Measurements from ENCODE around the gene HTRA3.

HTRA3 gene

DNA sequence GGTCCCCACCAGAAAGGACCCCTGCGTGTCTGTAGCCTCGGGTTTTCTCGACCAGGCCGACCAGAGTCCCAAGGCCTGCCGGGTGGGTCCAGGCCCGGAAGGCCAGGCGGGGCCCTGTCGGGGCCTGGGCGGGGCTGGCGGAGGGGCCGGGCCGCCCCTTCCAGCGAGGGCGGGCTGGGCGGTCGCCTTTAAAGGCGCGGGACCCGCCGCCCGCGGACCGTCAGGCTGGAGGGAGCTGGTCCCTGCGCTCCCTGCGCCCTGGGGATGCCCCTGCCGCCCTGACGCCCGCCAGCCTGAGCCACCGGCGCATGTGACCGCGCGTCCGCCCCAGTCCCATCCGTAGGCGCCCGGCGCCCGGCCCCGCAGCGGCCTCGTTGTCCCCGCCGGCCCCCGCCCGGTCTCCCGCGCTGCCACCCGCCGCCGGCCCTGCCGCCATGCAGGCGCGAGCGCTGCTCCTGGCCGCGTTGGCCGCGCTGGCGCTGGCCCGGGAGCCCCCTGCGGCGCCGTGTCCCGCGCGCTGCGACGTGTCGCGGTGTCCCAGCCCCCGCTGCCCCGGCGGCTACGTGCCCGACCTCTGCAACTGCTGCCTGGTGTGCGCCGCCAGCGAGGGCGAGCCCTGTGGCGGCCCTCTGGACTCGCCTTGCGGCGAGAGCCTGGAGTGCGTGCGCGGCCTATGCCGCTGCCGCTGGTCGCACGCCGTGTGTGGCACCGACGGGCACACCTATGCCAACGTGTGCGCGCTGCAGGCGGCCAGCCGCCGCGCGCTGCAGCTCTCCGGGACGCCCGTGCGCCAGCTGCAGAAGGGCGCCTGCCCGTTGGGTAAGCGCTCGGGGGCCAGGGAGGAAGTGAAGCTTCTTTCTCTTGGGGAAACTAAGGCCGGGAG is at the start of gene HTRA3:
Gene HTRA3 (plus strand): TSS at position 220 of the 883 bp plus-strand sequence. CDS start 215 bp downstream, at position 435.
- H3K27ac ChIP-seq, result no peak within 1 kb of the TSS
- in situ Hi-C loops (cut with HindIII; ENCODE audit: low pct_ligation_motif_present, low sequenced_read_pairs), result loop anchor here (25.0 kb wide), 1 partner anchor 143 kb away; no protein-coding TSS in a partner anchor
- no peak for DNase-seq
- TF ChIP-seq, protein P1, sequence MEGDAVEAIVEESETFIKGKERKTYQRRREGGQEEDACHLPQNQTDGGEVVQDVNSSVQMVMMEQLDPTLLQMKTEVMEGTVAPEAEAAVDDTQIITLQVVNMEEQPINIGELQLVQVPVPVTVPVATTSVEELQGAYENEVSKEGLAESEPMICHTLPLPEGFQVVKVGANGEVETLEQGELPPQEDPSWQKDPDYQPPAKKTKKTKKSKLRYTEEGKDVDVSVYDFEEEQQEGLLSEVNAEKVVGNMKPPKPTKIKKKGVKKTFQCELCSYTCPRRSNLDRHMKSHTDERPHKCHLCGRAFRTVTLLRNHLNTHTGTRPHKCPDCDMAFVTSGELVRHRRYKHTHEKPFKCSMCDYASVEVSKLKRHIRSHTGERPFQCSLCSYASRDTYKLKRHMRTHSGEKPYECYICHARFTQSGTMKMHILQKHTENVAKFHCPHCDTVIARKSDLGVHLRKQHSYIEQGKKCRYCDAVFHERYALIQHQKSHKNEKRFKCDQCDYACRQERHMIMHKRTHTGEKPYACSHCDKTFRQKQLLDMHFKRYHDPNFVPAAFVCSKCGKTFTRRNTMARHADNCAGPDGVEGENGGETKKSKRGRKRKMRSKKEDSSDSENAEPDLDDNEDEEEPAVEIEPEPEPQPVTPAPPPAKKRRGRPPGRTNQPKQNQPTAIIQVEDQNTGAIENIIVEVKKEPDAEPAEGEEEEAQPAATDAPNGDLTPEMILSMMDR (IDR thresholded peaks at IDR 0.05; ENCODE audit: low read depth, low read length, missing control alignments), result no peak
- H3K36me3 ChIP-seq (replicated peaks), result no peaks in the 10 kb centered on the region
- peaks cover 6% of the 10 kb centered on the region for H3K27me3 ChIP-seq (replicated peaks)
- peak within 1 kb of the TSS; percentile 24 for H3K4me3 ChIP-seq (ENCODE audit: low read depth, low read length)

DNA sequence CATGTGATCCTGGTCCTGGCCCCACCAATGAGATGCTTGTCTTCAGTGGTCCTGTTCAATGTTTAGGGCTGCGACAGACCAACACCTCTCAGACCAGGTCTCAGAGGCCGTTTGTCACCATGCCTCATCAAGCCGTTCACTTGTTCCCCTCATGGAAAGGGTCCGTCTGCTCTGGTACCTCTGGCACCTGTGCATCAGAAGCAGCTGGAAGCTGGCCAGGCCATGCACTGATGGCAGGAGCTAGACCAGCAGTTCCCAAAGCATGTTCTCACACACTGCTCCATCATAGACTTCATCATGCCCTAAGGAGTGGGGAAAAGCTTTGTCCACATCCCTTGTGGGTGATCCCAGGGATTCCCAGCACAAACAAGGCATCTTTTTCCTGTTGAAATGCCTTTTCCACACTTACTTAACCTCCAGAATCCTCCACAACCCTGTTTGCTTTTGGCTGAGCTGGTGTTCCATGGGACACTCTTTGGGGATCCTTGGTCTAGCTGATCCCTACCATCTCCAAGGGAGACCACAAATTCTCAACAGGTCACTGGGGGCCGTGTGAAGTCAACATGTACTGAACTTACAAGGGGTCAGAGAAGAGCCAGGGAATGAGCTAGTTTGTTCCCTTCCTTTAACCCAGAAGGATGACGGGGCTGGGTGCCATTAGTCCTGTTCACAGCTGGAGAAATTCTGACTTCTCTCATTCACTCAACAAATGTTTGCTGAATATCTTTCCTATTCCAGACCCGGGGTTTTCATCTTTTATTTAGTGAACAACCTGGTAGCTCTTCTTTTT is 48.7 kb upstream of the HTRA3 start:
- peaks cover 2% of the 10 kb centered on the region for H3K36me3 ChIP-seq (replicated peaks)
- no peak overlapping the region for H3K27ac ChIP-seq
- no peaks in the 10 kb centered on the region for H3K27me3 ChIP-seq (replicated peaks)
- no peak overlapping the region for H3K4me3 ChIP-seq (ENCODE audit: low read depth, low read length)
- TF ChIP-seq, protein P1 (IDR thresholded peaks at IDR 0.05; ENCODE audit: low read depth, low read length, missing control alignments), result no peak
- in situ Hi-C loops (cut with HindIII; ENCODE audit: low pct_ligation_motif_present, low sequenced_read_pairs), result no loop called here
- DNase-seq, result no peak

DNA sequence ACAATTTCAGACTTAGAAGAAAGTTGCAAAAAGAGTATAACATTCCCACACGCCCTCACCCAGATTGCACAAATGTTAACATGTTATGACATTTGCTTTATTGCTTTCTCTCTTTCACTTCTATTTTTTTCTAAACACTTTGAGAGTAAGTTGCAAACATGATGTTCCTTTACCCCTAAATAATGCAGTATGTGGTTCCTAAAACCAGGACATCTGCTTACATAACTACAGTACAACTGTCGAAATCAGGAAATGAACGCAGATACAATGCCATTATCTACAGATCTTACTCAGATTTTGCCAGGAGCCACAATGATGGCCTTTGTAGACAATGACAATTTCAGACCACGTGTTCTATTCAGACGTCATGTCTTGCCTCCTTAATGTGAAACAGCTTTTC is 48.1 kb upstream of the HTRA3 start:
- in situ Hi-C loops (cut with HindIII; ENCODE audit: low pct_ligation_motif_present, low sequenced_read_pairs), result no loop called here
- TF ChIP-seq, protein P1 (IDR thresholded peaks at IDR 0.05; ENCODE audit: low read depth, low read length, missing control alignments), result no peak
- Histone ChIP-seq H3K36me3 (replicated peaks) (peaks cover 2% of the 10 kb centered on the region), H3K27ac (no peak overlapping the region), H3K4me3 (ENCODE audit: low read depth, low read length) (no peak overlapping the region), H3K27me3 (replicated peaks) (no peaks in the 10 kb centered on the region)
- DNase-seq, result no peak

DNA sequence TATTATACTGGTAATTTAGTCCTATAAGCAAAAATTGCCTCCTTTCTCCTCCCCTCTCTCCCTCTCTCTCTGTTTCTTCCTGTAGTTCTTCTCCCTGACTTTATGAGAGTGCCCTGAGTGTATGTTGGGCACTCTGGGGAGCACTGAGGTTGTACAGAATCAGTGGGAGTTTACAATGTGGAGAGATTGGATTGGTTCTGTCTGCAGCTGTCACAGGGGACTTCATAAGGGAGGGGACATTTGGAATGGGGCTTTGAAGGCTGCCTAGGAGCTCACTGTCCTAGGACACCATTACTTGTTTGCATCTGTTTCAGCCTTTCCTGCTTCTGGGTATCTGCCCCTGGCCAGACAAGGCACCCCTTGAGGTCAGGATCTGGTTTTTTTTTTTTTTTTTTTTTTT is 47.6 kb upstream of the HTRA3 start:
- no peak overlapping the region for H3K27ac ChIP-seq

DNA sequence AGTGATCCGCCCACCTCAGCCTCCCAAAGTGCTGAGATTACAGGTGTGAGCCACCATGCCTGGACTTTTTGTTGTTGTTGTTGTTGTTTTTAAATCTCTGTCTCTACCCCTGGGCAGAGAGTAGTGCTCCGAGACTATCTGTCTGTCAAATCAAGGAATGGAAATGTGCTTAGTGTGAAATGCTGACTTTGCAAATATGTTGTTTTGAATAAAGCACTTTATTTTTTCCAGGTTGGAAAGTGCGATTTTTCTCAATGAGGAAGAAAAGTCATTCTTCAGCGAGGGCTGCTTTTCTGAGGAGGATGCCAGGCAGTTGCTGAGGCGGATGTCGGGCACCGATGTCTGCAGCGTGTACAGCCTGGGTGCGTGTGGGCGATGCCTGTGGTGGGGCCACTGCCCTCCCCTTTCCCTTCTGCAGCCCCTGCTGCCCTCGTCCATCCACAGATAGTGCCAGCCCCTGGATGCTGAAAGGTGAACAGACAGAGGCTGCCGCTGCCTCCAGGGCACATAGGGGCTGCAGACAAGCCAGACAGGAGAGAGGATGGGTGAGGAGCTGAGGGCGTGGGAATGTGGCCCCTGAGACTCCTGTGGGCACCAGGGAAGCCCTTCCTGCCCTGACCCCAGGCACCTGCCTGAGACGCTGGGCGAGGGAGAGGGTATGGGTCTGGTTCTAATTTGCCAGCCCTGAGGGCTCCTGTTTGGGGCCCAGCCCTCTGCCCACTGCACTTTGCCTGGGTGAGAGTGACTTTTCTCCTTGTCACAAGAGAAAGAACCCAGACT is 46.8 kb upstream of the HTRA3 start:
- no peak overlapping the region for H3K27ac ChIP-seq
- H3K27me3 ChIP-seq (replicated peaks), result no peaks in the 10 kb centered on the region
- no peak for DNase-seq
- H3K4me3 ChIP-seq (ENCODE audit: low read depth, low read length), result no peak overlapping the region
- in situ Hi-C loops (cut with HindIII; ENCODE audit: low pct_ligation_motif_present, low sequenced_read_pairs), result no loop called here
- H3K36me3 ChIP-seq (replicated peaks), result peaks cover 2% of the 10 kb centered on the region
- TF ChIP-seq, protein P1 (IDR thresholded peaks at IDR 0.05; ENCODE audit: low read depth, low read length, missing control alignments), result no peak

More for the DNA sequence above, 47.6 kb upstream of the HTRA3 start:
- in situ Hi-C loops (cut with HindIII; ENCODE audit: low pct_ligation_motif_present, low sequenced_read_pairs), result no loop called here
- no peaks in the 10 kb centered on the region for H3K27me3 ChIP-seq (replicated peaks)
- no peak for DNase-seq
- peaks cover 2% of the 10 kb centered on the region for H3K36me3 ChIP-seq (replicated peaks)
- no peak overlapping the region for H3K4me3 ChIP-seq (ENCODE audit: low read depth, low read length)
- TF ChIP-seq, protein P1 (IDR thresholded peaks at IDR 0.05; ENCODE audit: low read depth, low read length, missing control alignments), result no peak
